Osteocyte (in vitro differentiated cells): Measurements from ENCODE around the gene DAP3. TPM values are rescaled to one million over a fixed set of nuclear protein-coding genes. Genes with fewer than 3 reads are reported as not detected.
"Not testable (repeated sequence)": the region's sequence is repeated elsewhere in the genome, so short reads cannot be mapped to it uniquely, and the experiment has no call there.

Experiments used
- DNase-seq: peaks from one replicate; pipeline ENCODE4 v3.0.0; 2021; ENCODE audit warnings: mixed read lengths; ENCODE audit not compliant: unreplicated experiment; ENCODE audit errors: extremely low spot score
- H3K27ac Mint-ChIP-seq: one replicate; pipeline ENCODE4 v1.8.0; 2021; ENCODE audit warnings: mild to moderate bottlenecking, mixed read lengths; ENCODE audit not compliant: unreplicated experiment
- H3K27me3 Mint-ChIP-seq: one replicate; pipeline ENCODE4 v1.8.0; 2021; ENCODE audit warnings: mixed read lengths; ENCODE audit not compliant: unreplicated experiment
- H3K36me3 Mint-ChIP-seq: one replicate; pipeline ENCODE4 v1.8.0; 2021; ENCODE audit warnings: mixed read lengths; ENCODE audit not compliant: unreplicated experiment
- H3K4me1 Mint-ChIP-seq: one replicate; pipeline ENCODE4 v1.8.0; 2021; ENCODE audit warnings: mixed read lengths; ENCODE audit not compliant: unreplicated experiment
- H3K4me3 Mint-ChIP-seq: one replicate; pipeline ENCODE4 v1.8.0; 2021; ENCODE audit warnings: mild to moderate bottlenecking, moderate library complexity, mixed read lengths; ENCODE audit not compliant: unreplicated experiment
- H3K9me3 Mint-ChIP-seq: one replicate; pipeline ENCODE4 v1.8.0; 2021; ENCODE audit warnings: mixed read lengths; ENCODE audit not compliant: unreplicated experiment
- total RNA-seq: library from RNA; stranded (reverse); gene quantifications from 2 replicates; pipeline ENCODE4 v1.2.1, GENCODE V29; 2021
- TF ChIP-seq, protein P1 (sequence below): fragments of 200-600 bp; sonication (generic); IDR thresholded peaks from 2 replicates; pipeline ENCODE4 v1.5.0; 2021; ENCODE audit warnings: antibody characterized with exemption, mild to moderate bottlenecking, moderate library complexity

Gene DAP3
- total RNA-seq, 1 donor from 2014 or later, result 78.0 TPM

DNA sequence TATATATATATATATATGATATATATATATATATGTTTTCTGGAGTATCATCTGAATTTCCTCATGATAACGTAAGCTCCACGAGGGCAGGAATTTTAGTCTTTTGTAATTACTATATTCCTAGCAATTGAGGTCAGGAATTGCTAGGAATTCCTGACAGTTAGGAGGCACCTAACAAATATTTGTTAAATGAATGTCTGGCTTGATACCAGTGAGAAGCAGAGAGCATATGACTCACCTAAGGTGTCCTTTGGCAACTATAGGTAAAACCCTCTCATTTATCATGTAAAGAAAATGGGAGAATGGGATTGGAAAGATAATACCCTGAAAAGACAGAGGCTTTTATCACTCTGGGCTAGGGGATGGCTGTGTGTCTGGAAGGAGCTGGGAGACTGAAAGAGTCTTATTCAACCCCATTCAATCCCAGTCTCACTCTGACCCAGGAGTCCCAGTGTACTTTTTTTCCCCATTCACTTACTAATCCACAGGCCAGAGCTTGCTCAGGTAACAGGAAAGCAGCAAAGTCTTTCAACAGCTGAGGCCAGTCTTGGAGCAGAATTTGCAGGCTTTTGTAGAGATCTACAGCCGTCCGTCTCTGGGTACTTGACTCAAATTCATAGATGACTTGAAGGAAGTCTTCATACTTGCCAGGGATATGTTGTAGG lies 71.2 kb downstream of the DAP3 start:
- Mint-ChIP-seq H3K36me3 (peaks cover 50% of the 10 kb centered on the region), H3K4me3 (no peak overlapping the region), H3K4me1 (peaks cover 1% of the 10 kb centered on the region), H3K9me3 (no peaks in the 10 kb centered on the region), H3K27ac (no peak overlapping the region), H3K27me3 (no peaks in the 10 kb centered on the region)
- DNase-seq, result no peak
- TF ChIP-seq, protein P1, sequence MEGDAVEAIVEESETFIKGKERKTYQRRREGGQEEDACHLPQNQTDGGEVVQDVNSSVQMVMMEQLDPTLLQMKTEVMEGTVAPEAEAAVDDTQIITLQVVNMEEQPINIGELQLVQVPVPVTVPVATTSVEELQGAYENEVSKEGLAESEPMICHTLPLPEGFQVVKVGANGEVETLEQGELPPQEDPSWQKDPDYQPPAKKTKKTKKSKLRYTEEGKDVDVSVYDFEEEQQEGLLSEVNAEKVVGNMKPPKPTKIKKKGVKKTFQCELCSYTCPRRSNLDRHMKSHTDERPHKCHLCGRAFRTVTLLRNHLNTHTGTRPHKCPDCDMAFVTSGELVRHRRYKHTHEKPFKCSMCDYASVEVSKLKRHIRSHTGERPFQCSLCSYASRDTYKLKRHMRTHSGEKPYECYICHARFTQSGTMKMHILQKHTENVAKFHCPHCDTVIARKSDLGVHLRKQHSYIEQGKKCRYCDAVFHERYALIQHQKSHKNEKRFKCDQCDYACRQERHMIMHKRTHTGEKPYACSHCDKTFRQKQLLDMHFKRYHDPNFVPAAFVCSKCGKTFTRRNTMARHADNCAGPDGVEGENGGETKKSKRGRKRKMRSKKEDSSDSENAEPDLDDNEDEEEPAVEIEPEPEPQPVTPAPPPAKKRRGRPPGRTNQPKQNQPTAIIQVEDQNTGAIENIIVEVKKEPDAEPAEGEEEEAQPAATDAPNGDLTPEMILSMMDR, result no peak

DNA sequence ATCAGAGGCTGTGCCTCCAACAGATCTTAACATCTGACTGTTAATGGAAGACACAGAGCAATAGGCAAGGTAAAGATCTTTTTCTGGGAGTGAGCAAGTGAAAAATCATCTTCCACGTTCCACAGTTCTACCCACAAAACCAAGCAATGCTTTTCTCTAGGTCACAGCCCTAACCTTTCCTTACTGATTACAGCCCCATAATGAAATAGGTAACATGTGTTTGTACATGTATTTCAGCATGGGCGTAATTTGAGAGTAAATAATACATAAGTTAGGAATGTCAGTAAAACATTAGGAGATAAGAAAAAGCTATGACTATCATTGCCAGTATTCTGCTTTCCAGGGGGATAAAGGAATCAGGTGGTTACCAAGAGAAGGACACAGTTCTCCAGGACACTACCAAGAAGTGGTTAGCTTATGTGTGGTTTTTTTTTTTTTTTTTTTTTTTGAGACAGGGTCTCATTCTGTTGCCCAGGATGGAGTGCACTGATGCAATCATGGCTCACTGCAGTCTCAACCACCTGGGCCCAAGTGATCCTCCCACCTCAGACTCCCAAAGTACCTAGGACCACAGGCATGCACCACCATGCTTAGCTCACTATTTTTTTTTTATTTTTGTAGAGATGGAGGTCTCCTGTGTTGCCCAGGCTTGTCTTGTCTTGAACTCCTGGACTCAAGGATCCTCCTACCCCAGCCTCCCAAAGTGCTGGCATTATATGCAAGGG lies 72.0 kb downstream of the DAP3 start:
- Mint-ChIP-seq H3K4me3 (no peak overlapping the region), H3K36me3 (peaks cover 51% of the 10 kb centered on the region), H3K4me1 (peaks cover 1% of the 10 kb centered on the region), H3K27ac (no peak overlapping the region), H3K27me3 (no peaks in the 10 kb centered on the region), H3K9me3 (no peaks in the 10 kb centered on the region)
- no peak for DNase-seq
- TF ChIP-seq, protein P1, result no peak

- Mint-ChIP-seq H3K36me3 (peaks cover 52% of the 10 kb centered on the region), H3K4me1 (peaks cover 1% of the 10 kb centered on the region), H3K27me3 (no peaks in the 10 kb centered on the region), H3K4me3 (no peak overlapping the region), H3K9me3 (no peaks in the 10 kb centered on the region), H3K27ac (no peak overlapping the region)
- TF ChIP-seq, protein P1, result no peak
- no peak for DNase-seq
Measured at GRCh38 chr1:155761736-155762405, 73.0 kb downstream of the DAP3 start.

DNA sequence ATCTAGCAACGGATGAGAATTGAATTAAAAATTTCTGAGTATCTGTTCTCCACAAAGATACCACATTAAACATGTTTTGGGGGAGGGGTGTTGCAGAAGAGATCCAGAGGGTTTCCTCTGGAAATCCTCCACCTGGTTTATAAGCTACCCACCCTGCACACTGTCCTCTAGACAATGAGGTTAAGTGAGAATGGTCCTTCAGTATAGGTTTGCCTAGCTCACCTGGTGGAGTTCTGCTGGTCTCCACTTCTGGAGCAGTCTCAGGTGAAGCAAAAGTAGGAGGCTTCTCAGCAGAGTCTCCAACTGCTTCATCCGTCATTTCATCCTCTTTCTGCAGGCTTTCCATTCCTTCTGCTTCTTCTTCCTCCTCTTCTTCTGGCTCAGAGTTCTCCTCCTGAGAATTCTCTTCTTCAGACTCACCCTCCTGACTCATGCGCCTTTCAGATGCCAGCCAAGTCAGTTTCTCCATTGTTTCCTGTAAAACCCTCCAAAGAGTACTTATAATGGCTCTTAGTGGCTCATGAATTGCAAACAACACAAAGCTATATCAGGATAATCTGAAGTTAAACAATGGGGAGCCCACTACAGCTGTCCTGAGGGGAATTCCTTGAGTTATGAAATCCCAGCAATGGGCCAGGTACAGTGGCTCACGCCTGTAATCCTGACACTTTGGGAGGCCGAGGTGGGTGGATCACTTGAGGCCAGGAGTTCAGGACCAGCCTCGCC lies 74.4 kb downstream of the DAP3 start:
- peaks cover 52% of the 10 kb centered on the region for H3K36me3 Mint-ChIP-seq
- not testable (repeated sequence) for H3K27me3 Mint-ChIP-seq, DNase-seq, H3K9me3 Mint-ChIP-seq, H3K4me3 Mint-ChIP-seq, H3K4me1 Mint-ChIP-seq, H3K27ac Mint-ChIP-seq

DNA sequence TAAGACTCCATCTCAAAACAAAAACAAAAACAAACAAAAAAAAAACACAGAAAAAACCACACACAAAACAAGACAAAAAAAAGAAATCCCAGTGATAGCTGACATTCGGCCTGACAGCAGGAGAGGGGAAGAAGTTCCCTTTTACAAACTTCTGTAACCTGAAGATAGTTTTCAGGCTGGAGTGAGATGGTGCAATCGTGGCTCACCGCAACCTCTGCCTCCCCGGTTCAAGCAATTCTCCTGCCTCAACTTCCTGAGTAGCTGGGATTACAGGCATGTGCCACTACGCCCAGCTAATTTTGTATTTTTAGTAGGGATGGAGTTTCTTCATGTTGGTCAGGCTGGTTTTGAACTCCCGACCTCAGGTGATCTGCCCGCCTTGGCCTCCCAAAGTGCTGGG lies 75.1 kb downstream of the DAP3 start:
- H3K27me3 Mint-ChIP-seq, H3K4me3 Mint-ChIP-seq, H3K9me3 Mint-ChIP-seq, DNase-seq, H3K4me1 Mint-ChIP-seq, H3K27ac Mint-ChIP-seq: not testable (repeated sequence)
- peaks cover 56% of the 10 kb centered on the region for H3K36me3 Mint-ChIP-seq

- H3K36me3 Mint-ChIP-seq, result peaks cover 55% of the 10 kb centered on the region
- H3K27me3 Mint-ChIP-seq, H3K4me1 Mint-ChIP-seq, DNase-seq, H3K4me3 Mint-ChIP-seq, H3K9me3 Mint-ChIP-seq, H3K27ac Mint-ChIP-seq: not testable (repeated sequence)
Measured at GRCh38 chr1:155767399-155767989, 78.6 kb downstream of the DAP3 start.
